Peyer's patch (tissue), 4 donors: Measurements from ENCODE around the gene RPGRIP1L. TPM values are rescaled to one million over a fixed set of nuclear protein-coding genes. Genes with fewer than 3 reads are reported as not detected.

Source experiments
- DNase-seq, 3 donors: peaks; one replicate each; pipeline ENCODE4 v3.0.0-alpha.2; 2017 to 2019
- H3K27ac ChIP-seq, 4 donors: fragments of 200-600 bp; sonication (generic); one replicate each; pipeline ENCODE4 v1.5.1; 2016 to 2019
- H3K27me3 ChIP-seq, 2 donors: fragments of 200-600 bp; sonication (generic); one replicate each; pipeline ENCODE4 v1.5.1; 2019
- H3K36me3 ChIP-seq, 3 donors: fragments of 200-600 bp; sonication (generic); one replicate each; pipeline ENCODE4 v1.5.1; 2016 to 2019
- H3K4me1 ChIP-seq, 4 donors: fragments of 200-600 bp; sonication (generic); one replicate each; pipeline ENCODE4 v1.5.1; 2016 to 2019
- H3K4me3 ChIP-seq, 4 donors: fragments of 200-600 bp; sonication (generic); 1 replicate in 3 of 4; 2 replicates in 1 of 4; pipeline ENCODE4 v1.5.1; 2016 to 2019; ENCODE audit warnings: mild to moderate bottlenecking in 1 of 4
- H3K9me3 ChIP-seq, 4 donors: fragments of 200-600 bp; sonication (generic); one replicate each; pipeline ENCODE4 v1.5.1; 2016 to 2019; ENCODE audit warnings: mild to moderate bottlenecking in 1 of 4
- POLR2A ChIP-seq, 2 donors: fragments of 450-650 bp; IDR thresholded peaks; one replicate each; pipeline ENCODE4 v1.5.1; 2017; ENCODE audit warnings: antibody characterized with exemption in 2 of 2, mild to moderate bottlenecking in 2 of 2, moderate library complexity in 2 of 2
- total RNA-seq, 4 donors: library from RNA; depleted of rRNA; stranded (reverse); fragments of >200 nt; gene quantifications; one replicate each; pipeline ENCODE4 v1.1.0, GENCODE V29; 2016
- TF ChIP-seq, protein P1 (sequence below), 6 experiments: fragments of 450-650 bp in 4 of 6; fragments of 200-600 bp in 2 of 6; sonication (generic) in 1 of 6; IDR thresholded peaks; one replicate each; pipeline ENCODE4 v1.5.1; 2017 to 2019; ENCODE audit warnings: antibody characterized with exemption in 6 of 6, mild to moderate bottlenecking in 3 of 6, moderate library complexity in 1 of 6

Gene RPGRIP1L
- total RNA-seq, 4 donors from 2014 or later = 1.1 to 9.1 (median 3.3) TPM

DNA sequence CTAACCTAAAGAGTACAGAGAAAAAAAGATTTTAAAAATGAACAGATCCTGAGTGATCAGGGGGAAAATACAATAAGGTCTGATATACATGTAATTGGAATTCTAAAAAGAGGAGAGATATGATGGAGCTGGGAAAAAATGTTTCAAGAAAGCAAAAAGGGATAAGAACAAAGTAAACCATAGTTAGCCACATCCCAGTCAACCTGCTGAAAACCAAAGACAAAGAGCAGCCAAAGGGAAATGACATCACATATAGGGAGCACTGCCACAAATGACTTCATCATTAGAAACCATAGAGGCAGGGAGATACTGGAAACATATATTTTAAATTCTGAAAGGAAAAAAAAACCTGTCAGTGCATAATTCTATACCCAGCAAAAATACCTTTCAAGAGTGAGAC lies 131.9 kb downstream of the RPGRIP1L start:
- no peak for DNase-seq
- TF ChIP-seq, protein P1, sequence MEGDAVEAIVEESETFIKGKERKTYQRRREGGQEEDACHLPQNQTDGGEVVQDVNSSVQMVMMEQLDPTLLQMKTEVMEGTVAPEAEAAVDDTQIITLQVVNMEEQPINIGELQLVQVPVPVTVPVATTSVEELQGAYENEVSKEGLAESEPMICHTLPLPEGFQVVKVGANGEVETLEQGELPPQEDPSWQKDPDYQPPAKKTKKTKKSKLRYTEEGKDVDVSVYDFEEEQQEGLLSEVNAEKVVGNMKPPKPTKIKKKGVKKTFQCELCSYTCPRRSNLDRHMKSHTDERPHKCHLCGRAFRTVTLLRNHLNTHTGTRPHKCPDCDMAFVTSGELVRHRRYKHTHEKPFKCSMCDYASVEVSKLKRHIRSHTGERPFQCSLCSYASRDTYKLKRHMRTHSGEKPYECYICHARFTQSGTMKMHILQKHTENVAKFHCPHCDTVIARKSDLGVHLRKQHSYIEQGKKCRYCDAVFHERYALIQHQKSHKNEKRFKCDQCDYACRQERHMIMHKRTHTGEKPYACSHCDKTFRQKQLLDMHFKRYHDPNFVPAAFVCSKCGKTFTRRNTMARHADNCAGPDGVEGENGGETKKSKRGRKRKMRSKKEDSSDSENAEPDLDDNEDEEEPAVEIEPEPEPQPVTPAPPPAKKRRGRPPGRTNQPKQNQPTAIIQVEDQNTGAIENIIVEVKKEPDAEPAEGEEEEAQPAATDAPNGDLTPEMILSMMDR (IDR thresholded peaks at IDR 0.05) = no peak
- no peak for TF ChIP-seq POLR2A (IDR thresholded peaks at IDR 0.05)
- no peaks in the 10 kb centered on the region for H3K9me3 ChIP-seq
- no peak overlapping the region for H3K4me3 ChIP-seq
- no peak overlapping the region for H3K27ac ChIP-seq
- no peaks in the 10 kb centered on the region for H3K36me3 ChIP-seq
- no peaks in the 10 kb centered on the region for H3K27me3 ChIP-seq
- no peaks in the 10 kb centered on the region for H3K4me1 ChIP-seq

GRCh38 chr16:53566552-53567245 lies 137.0 kb downstream of the RPGRIP1L start:
- Histone ChIP-seq H3K27me3 (no peaks in the 10 kb centered on the region), H3K4me3 (no peak overlapping the region), H3K9me3 (no peaks in the 10 kb centered on the region), H3K36me3 (no peaks in the 10 kb centered on the region), H3K4me1 (no peaks in the 10 kb centered on the region), H3K27ac (no peak overlapping the region)
- TF ChIP-seq, protein P1 (IDR thresholded peaks at IDR 0.05) = no peak
- TF ChIP-seq POLR2A (IDR thresholded peaks at IDR 0.05) = no peak
- no peak for DNase-seq

DNA sequence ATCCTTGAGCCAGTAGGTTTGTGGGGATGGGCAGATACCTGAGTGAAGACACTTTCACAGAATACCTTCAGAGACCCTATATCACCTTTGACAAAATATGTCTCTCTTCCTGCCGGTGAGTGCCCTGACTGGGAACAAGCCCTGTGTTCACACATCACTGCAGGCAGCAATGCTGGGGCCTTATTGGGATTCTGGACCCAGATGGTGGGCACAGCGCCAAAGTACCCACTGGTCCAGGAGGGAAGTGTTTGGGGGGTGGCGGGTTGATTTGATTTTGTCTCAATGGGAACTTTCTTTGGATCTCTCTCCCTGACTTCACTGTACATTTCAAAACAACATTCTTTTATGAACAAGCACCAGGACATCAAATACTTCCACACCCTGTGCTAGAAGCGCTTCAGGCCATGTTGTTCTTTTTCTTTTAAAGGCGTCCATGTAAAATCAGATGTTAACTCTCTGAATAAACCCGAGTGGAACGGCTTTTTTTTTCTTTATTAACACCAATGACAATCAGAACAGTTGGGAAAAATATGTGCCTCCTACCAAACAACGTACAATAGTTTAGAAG lies 138.3 kb downstream of the RPGRIP1L start:
- Histone ChIP-seq H3K36me3 (no peaks in the 10 kb centered on the region), H3K4me3 (no peak overlapping the region), H3K9me3 (no peaks in the 10 kb centered on the region), H3K27me3 (no peaks in the 10 kb centered on the region), H3K27ac (no peak overlapping the region), H3K4me1 (no peaks in the 10 kb centered on the region)
- no peak for DNase-seq
- TF ChIP-seq, protein P1 (IDR thresholded peaks at IDR 0.05) = no peak
- no peak for TF ChIP-seq POLR2A (IDR thresholded peaks at IDR 0.05)

GRCh38 chr16:53563426-53563825 lies 140.2 kb downstream of the RPGRIP1L start:
- Histone ChIP-seq H3K27ac (no peak overlapping the region), H3K4me3 (no peak overlapping the region), H3K36me3 (no peaks in the 10 kb centered on the region), H3K4me1 (no peaks in the 10 kb centered on the region), H3K9me3 (no peaks in the 10 kb centered on the region), H3K27me3 (no peaks in the 10 kb centered on the region)
- DNase-seq = no peak
- TF ChIP-seq, protein P1 (IDR thresholded peaks at IDR 0.05) = no peak
- TF ChIP-seq POLR2A (IDR thresholded peaks at IDR 0.05) = no peak

DNA sequence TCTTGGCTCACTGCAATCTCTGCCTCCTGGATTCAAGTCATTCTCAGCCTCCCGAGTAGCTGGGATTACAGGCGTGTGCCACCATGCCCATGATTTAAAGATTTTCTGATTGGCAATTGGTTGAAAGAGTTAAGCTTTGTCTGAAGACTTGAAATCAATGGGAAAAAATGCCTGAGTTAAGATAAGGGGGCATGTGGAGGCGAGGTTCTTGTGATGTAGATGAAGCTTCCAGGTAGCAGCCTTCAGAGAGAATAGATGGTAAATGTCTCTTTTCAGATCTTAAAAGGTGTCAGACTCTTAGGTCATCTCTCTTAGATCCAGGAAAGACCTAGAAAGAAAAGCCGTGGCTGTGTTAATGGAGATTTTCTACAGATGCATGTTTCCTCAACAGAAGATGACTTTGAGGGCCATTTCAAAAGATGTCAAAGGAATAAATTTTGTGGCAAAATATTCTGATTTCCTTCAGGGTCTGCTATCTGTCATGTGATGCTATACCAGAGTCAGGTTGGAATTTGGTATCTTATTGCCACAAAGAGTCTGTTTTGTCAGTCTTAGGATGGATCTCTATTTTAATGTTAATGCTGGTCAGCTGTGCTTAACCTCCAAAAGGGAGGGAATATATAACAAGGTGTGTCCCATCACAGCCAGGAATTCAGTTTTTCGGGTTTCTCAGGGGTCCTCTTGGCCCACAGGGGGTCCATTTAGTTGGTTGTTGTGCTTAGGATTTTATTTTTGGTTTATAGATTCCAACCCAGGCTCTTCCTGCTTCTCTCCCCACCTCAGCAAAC lies 142.4 kb downstream of the RPGRIP1L start:
- Histone ChIP-seq H3K4me3 (no peak overlapping the region), H3K27me3 (no peaks in the 10 kb centered on the region), H3K36me3 (no peaks in the 10 kb centered on the region), H3K9me3 (no peaks in the 10 kb centered on the region), H3K4me1 (no peaks in the 10 kb centered on the region), H3K27ac (no peak overlapping the region)
- no peak for TF ChIP-seq POLR2A (IDR thresholded peaks at IDR 0.05)
- TF ChIP-seq, protein P1 (IDR thresholded peaks at IDR 0.05) = no peak
- no peak for DNase-seq
